PC-9 (cell line): Measurements from ENCODE around the gene IFT88.

ENCODE experiments used
- CTCF ChIP-seq: fragments of 200-600 bp; sonication (generic); conservative IDR thresholded peaks from 2 replicates; pipeline ENCODE4 v1.6.1; 2017; ENCODE audit warnings: mixed run types, antibody characterized with exemption, mild to moderate bottlenecking, moderate library complexity
- EZH2 ChIP-seq: fragments of 200-600 bp; sonication (generic); IDR thresholded peaks from 2 replicates; pipeline ENCODE4 v1.8.0; 2017; ENCODE audit warnings: antibody characterized with exemption, low read depth

GRCh38 chr13:20680416-20681080 is 113.6 kb downstream of the IFT88 start:
- TF ChIP-seq CTCF: no peak
- no peak for TF ChIP-seq EZH2
